Pons (tissue), 1 donor: Measurements from ENCODE around the gene ADARB2.
"Not testable (repeated sequence)": the region's sequence is repeated elsewhere in the genome, so short reads cannot be mapped to it uniquely, and the experiment has no call there.

ENCODE experiments used
- DNase-seq: peaks from one replicate; pipeline ENCODE4 v3.0.0-alpha.2; 2016; ENCODE audit warnings: low spot score

ADARB2 gene

DNA sequence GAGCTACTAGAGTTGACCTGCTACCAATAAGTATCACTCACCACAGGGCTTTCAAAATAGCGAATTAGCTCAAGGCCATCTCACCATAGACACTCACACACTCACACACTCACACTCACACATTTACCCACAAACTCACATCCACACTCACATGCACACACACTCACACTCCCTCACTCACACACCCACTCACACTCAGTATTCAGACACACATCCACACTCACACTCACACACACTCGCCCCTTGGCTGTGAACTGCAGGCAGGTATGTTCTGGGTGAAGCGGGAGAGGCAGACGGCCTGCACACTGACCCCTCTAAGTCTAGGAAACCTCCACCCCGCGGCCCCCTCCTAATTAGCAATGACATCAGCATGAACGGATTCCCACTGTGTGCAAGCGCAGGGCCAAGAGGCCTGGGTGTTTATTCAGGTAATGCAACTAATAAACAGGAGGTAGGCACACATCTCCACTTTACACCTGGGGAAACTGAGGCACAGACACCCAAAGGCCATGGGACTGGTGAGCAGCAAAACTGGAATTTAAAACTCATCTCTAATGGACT, 94.6 kb downstream of the ADARB2 start:
- DNase-seq: no peak

DNA sequence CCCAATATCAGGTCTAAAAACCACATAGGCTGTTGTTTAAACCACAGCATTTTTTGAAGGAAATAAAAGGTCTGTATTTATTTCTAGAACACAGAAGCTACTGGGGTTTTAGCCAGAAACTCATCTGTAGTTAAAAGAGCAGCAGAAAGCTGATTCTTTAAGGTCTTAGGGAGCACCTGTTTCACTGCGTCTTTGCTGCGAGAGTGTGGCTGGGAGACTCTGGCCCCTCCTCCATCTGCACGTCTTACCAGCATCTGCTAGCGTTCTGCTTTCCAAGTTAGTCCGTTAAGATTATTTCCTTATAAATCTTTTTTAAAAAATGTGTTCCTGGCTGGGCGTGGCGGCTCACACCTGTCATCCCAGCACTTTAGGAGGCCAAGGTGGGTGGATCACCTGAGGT, 95.9 kb downstream of the ADARB2 start:
- no peak for DNase-seq

DNA sequence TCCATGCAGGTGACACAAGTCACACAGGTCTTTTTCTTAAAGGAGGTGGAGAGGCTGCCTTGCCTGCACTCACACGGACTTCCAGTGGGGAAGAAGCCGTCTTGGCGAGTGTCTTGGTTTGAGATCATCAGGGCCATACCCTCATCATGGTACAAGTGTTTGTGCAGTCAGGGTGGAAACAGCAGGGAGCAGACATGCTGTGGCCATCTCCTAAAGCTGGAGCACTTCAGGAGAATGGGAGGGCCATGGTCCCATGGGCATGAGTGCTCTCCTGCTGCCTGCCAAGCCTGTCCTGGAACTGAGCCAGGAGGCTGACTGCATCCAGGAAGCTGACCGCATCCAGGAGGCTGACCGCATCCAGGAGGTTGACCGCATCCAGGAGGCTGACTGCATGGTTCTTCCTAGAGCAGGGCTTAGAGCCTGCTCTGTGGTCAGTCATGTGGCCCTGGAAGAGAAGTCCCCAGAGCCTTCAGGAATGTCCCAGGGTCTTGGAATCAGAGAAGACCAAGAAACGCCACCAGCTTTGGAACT, 98.4 kb downstream of the ADARB2 start:
- DNase-seq: no peak

DNA sequence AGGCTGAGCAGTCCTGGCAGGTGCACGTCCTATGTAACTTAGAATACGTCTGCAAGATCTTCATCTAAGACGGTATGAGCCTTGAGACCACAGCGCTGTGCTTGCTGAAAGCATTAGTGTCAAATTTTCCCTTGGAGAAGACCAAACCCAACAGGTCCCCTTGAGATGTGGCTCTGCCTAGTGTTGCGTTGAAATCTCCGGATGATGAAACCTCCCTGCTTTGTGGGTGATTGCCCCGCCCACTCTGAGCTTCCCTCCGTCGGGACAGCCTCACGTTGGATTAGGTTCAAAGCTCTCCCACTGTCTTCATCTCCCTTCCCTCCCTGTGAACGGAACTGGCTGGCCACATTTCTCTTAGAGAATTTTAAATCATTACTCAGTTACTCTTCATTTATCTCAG, 102.0 kb downstream of the ADARB2 start:
- no peak for DNase-seq

DNA sequence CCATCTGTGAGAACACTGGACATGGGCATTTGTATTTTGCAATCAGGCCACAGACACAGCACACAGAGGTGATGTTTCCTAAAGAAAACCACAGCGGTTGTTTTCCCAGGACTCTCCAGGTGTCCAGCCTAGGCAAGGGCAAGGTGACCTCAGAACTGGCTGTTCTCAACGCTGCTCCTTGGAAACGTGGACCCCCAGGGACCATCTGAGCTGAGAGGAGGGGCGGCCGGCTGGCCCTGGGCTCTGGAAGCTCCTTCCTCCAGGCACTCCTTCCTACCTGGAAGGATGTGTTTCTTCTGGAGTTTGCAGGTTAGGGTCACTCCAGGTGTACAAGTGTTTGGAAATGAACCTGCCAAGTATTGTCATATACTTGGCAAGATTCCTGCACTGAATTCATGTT, 103.1 kb downstream of the ADARB2 start:
- DNase-seq: no peak

GRCh38 chr10:1633783-1634182, 103.5 kb downstream of the ADARB2 start:
- DNase-seq: no peak

DNA sequence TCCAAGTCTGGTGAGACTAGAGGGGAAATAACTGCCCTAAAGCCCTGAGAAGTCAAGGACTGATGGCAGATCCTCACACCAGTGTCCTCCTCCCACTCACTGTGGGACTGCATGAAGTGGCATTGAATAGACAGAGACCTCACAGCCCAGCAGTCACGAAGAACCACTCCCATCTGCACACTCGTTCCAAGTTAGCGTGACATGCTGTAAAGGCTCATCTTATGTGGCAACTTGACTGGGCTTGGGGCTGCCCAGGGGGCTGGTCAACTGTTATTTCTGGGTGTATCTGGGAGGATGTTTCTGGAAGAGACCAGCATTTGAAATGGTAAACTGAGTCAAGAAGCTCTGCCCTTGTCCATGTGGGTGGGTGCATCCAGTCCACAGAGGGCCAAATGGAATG, 104.7 kb downstream of the ADARB2 start:
- no peak for DNase-seq

GRCh38 chr10:1632141-1632540, 105.2 kb downstream of the ADARB2 start:
- DNase-seq: no peak

GRCh38 chr10:1631282-1631681, 106.0 kb downstream of the ADARB2 start:
- DNase-seq: no peak

- no peak for DNase-seq
Measured at GRCh38 chr10:1630304-1630703, 107.0 kb downstream of the ADARB2 start.

DNA sequence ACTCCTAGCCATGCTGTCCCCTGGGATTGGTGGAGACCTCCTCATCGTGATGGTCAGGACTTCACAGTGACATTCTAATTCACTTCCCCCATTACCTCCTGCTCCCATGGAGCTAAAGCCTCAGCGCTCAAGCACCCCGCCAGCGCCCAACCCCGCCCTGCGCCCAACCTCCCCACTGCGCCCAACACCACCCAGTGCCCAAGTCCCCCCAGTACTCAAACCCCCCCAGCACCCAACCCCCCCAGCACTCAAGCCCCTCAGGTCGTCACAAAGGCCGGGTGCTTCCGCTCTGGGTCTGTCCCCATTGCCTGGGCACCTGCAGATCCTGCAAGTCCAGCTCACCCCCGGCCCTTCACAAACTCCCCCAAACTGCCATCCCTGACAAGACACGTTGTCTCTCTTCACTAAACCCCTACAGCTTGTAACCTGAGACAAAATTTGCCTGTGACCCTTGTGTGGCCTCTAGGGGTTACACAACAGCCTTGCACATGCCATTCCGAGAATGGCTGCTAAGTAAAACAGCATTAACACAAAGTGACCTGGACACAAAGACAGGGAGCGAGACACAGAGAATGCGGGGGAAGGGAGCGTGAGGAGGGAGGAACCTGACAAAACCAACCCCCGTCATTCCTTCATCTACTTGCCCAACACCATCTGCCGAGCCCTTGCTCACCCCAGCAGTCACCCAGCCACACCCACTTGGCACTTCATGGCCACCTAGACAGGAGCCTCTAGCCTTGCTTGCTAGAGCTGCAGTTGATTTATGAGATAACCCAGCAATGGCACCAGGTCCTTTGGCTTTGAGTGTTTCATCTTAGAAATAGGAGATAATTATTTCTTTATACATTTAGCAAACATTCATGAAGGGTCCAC, 107.8 kb downstream of the ADARB2 start:
- DNase-seq: no peak

- no peak for DNase-seq
Measured at GRCh38 chr10:1628757-1629156, 108.6 kb downstream of the ADARB2 start.

DNA sequence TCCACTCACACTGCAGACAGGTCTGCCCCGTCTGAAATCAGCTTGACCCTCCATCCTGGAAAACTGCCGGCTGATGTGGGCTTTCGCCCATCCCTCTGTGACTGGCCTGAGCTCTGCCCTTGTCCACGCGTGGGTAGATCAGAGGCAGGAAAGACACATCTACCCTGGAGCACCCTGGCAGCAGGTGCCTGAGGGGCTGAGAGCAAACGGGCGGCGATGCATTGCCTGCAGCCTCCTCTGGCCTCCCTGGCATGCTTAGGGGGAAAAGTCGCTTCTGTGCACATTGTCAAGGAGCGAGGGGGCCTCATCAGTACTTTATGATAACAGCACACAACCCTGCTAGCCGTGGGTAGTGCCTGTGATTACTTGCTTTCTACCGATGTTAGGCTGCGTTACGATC, 109.4 kb downstream of the ADARB2 start:
- DNase-seq: no peak

GRCh38 chr10:1626835-1627234, 110.5 kb downstream of the ADARB2 start:
- DNase-seq: no peak

DNA sequence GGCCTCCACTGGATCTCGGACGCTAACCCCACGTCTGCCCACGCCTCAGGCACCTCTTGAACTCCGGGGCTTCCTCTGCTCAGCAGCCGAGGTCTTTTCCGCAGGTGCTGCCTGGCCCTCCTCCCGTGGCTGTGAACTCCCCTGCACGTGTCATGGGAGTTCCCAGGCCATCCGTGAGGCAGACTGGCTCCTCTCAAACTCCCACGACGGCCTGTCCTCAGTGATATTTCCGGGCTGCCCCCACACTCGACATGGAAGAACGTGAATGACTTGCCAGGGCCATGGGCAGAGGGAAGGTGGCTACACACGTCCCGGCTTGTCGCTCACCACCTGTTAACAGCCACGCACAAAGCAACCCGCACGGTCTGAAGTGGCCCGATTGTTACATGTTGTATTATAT, 110.9 kb downstream of the ADARB2 start:
- DNase-seq: no peak

DNA sequence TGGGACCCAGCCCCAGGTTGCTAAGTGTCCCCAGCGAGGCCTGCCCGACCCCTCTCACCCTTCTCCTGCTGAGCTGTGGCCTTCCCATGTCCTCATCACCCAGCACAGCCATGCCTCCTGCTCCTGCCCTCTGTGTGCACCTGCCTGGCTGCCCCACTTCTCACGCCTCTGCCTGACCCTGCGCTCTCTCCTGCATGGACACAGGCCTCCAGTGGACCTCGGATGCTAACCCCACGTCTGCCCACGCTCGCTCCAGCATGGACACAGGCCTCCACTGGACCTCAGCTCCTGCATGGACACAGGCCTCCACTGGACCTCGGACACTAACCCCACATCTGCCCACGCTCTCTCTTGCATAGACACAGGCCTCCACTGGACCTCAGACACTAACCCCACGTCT, 111.6 kb downstream of the ADARB2 start:
- no peak for DNase-seq

DNA sequence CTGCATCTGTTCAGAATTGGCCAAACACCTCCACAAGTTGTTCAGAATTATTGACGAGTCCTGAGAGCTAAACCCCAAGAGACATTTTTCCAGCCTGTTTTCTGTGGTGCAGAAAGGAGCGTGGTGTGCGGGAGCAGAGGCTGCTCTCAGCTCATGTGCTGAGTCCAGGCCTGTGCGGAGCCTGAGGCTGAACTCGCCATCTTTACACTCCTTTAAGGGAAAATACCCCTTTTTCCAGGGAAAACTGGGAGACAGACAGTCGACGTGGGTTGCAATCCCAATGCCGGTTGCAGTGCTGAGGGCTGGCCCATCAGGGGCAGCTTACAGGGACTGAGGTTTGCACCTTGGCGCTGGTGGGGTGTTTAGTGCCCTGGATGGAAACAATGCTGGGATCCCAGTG, 112.2 kb downstream of the ADARB2 start:
- no peak for DNase-seq

DNA sequence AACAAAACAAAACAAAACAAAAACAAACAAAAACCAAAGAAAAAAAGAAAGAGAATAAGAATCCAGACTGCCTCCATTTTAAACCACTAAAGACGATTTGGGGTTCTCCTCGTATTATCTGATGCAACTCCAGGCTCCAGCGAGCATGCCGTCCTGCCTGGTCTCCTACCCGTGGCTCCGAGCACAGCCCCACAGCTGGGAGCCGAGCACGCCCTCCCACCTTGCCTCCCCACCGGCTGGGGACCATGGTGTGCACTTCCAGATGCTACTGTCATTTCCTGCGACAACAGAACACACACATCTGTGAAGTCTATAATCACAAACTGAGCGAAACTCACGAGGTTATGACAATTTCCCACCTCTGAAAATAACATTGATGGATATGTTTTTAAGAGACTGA, 113.1 kb downstream of the ADARB2 start:
- DNase-seq: no peak

DNA sequence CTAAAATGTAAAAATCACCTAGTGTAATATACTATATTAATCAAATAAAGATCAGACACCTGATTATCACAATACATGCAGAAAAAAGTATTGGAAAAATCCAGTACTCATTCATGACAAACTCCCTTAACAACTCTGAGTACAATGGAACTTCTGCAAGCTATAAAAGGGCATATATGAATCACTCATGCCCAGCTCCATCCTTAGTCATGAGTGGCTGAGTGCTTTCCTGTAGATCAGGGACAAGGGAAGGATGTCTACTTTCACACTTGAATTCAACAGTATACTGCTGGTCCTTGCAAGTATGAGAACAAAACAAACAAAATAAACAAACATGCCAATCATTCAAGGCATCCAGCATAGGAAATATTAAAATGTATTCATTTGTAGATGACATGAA, 116.5 kb downstream of the ADARB2 start:
- DNase-seq: no peak

- DNase-seq: not testable (repeated sequence)
Measured at GRCh38 chr10:1617376-1618317, 119.7 kb downstream of the ADARB2 start.

- not testable (repeated sequence) for DNase-seq
Measured at GRCh38 chr10:1616701-1617100, 120.6 kb downstream of the ADARB2 start.

DNA sequence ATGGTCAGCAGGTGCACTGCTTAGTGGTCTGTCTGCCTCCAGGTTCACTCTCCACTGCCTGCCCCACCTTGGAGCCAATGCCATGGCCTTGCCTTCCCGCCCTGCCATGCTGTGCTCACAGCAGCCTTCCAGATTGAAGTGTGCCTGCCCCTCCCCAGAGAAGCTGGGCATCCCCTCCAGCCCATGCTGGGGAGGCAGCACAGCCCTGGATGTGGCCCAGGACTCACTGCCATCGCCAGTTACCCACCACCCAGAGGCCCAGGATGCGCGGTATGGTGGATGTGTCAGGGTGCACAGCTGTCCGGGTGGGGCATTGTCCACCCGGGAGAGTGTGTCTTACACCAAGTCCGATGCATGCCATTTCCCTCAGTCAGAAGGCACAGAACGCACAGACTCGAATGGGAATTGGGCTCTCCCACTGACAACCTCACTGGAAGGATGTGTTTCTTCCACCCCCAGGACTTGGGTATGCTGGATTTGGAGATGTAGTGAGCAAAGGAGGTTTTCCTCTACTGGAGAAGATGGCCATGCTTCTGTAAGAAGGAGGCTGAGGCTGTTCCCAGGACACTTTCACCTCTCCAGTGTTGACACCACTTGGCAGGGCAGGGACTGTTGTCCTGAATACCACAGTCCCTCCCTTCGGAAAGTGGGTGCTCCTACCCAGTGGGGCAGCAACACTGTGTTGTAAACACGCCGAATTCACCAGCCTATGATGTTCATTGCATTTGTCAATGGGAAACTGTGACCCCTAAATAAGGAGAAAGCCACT, 122.0 kb downstream of the ADARB2 start:
- no peak for DNase-seq
